ENCODE measurements around the gene PGPEP1. TPM values are rescaled to one million over a fixed set of nuclear protein-coding genes. Genes with fewer than 3 reads are reported as not detected.

PGPEP1 gene
- total RNA-seq, 6 experiments from 2014 or later, result 33.0 to 55.5 (median 40.7) TPM

- TF ChIP-seq CTCF (IDR thresholded peaks at IDR 0.05) (no peak), POLR2A (IDR thresholded peaks at IDR 0.05) (no peak)
These were observed 25.6 kb downstream of the PGPEP1 start for GRCh38 chr19:18366021-18366435.

GRCh38 chr19:18368504-18369222, 28.3 kb downstream of the PGPEP1 start:
- Histone ChIP-seq H3K4me3 (no peak overlapping the region), H3K4me1 (peaks cover 0 to 16% (median 5%) of the 10 kb centered on the region in 4 donors), H3K36me3 (peaks cover 0 to 7% (median 0%) of the 10 kb centered on the region in 4 donors), H3K27me3 (no peaks in the 10 kb centered on the region), H3K27ac (no peak overlapping the region), H3K9me3 (no peaks in the 10 kb centered on the region)
- TF ChIP-seq POLR2A (IDR thresholded peaks at IDR 0.05) (no peak), CTCF (IDR thresholded peaks at IDR 0.05) (no peak)
- intact Hi-C loops (cut with DNase I), result no loop called here
- WGBS (ENCODE audit: insufficient coverage, low coverage, low lambda C conversion rate, missing lambda C conversion rate), result 87% methylated on average over 5 of the region's 15 CpGs
- ATAC-seq (no peak), DNase-seq (no peak)

More at GRCh38 chr19:18366021-18366435, 25.6 kb downstream of the PGPEP1 start:
- Histone ChIP-seq H3K27me3 (no peaks in the 10 kb centered on the region), H3K27ac (peak overlapping the region; percentile 51 to 90 (median 70)), H3K4me3 (no peak overlapping the region), H3K36me3 (peaks cover 0 to 16% (median 5%) of the 10 kb centered on the region in 4 donors), H3K9me3 (no peaks in the 10 kb centered on the region), H3K4me1 (peaks cover 0 to 18% (median 5%) of the 10 kb centered on the region in 4 donors)
- ATAC-seq (peak in 1 of 4 donors; percentile 12), DNase-seq (no peak)
- 89% methylated on average over 2 of the region's 2 CpGs for WGBS (ENCODE audit: insufficient coverage, low coverage, low lambda C conversion rate, missing lambda C conversion rate)
- intact Hi-C loops (cut with DNase I), result no loop called here

GRCh38 chr19:18373407-18373891, 33.1 kb downstream of the PGPEP1 start:
- H3K27ac ChIP-seq, result peak overlapping the region in 2 of 3 donors; percentile 78 to 89
- 50% methylated on average over 4 of the region's 4 CpGs for WGBS (ENCODE audit: insufficient coverage, low coverage, low lambda C conversion rate, missing lambda C conversion rate)
- no peak overlapping the region for H3K4me3 ChIP-seq
- no peaks in the 10 kb centered on the region for H3K27me3 ChIP-seq
- no peaks in the 10 kb centered on the region for H3K36me3 ChIP-seq
- ATAC-seq (no peak), DNase-seq (no peak)
- no peaks in the 10 kb centered on the region for H3K9me3 ChIP-seq
- H3K4me1 ChIP-seq, result peaks cover 0 to 43% (median 11%) of the 10 kb centered on the region in 4 donors
- TF ChIP-seq POLR2A (IDR thresholded peaks at IDR 0.05), result no peak
- no peak for TF ChIP-seq CTCF (IDR thresholded peaks at IDR 0.05)
- intact Hi-C loops (cut with DNase I), result no loop called here

GRCh38 chr19:18373892-18374629, 33.7 kb downstream of the PGPEP1 start:
- H3K27me3 ChIP-seq, result no peaks in the 10 kb centered on the region
- DNase-seq (peak; percentile 80 to 92 (median 91)), ATAC-seq (peak; percentile 74 to 86 (median 77))
- intact Hi-C loops (cut with DNase I), result no loop called here
- WGBS (ENCODE audit: insufficient coverage, low coverage, low lambda C conversion rate, missing lambda C conversion rate), result 13% methylated on average over 4 of the region's 17 CpGs
- no peak for TF ChIP-seq CTCF (IDR thresholded peaks at IDR 0.05)
- no peak for TF ChIP-seq POLR2A (IDR thresholded peaks at IDR 0.05)
- H3K4me1 ChIP-seq, result peaks cover 0 to 50% (median 11%) of the 10 kb centered on the region in 4 donors
- H3K27ac ChIP-seq, result peak overlapping the region in 2 of 3 donors; percentile 78 to 89
- H3K36me3 ChIP-seq, result no peaks in the 10 kb centered on the region
- no peak overlapping the region for H3K4me3 ChIP-seq
- no peaks in the 10 kb centered on the region for H3K9me3 ChIP-seq

Data from right lobe of liver (tissue), 6 donors.